ENCODE measurements around the gene FOXP2. TPM values are rescaled to one million over a fixed set of nuclear protein-coding genes. Genes with fewer than 3 reads are reported as not detected.

Gene FOXP2
- total and polyA plus RNA-seq, 10 of the 15 experiments (the other 5 are each of a cell fraction or from before 2014, with no cell fraction given) = 0.99 to 2.5 (median 1.8) TPM

- no peak overlapping the region for H3K9ac ChIP-seq (ENCODE audit: control insufficient read depth, insufficient read depth, low read length)
- H3K4me2 ChIP-seq (ENCODE audit: control insufficient read depth, insufficient read depth) = no peak overlapping the region
- H3K36me3 ChIP-seq (ENCODE audit: control insufficient read depth in 2 of 2, insufficient read depth in 2 of 2, low read length in 1 of 2) = no peaks in the 10 kb centered on the region
- H3K4me3 ChIP-seq = no peak overlapping the region
- H3K27ac ChIP-seq (ENCODE audit: control insufficient read depth, insufficient read depth) = no peak overlapping the region
- ATAC-seq = no peak
- no peaks in the 10 kb centered on the region for H4K20me1 ChIP-seq (ENCODE audit: control insufficient read depth, insufficient read depth)
- H3K27me3 ChIP-seq (replicated peaks in 1 of 2; ENCODE audit: control insufficient read depth in 2 of 2, insufficient read depth in 2 of 2, low read length in 1 of 2) = no peaks in the 10 kb centered on the region
- no peak overlapping the region for H2AFZ ChIP-seq (ENCODE audit: control insufficient read depth, low read depth, low read length)
- H3K9me3 ChIP-seq (replicated peaks; ENCODE audit: control insufficient read depth, insufficient read depth, low read length) = no peaks in the 10 kb centered on the region
- H3K4me1 ChIP-seq (ENCODE audit: control insufficient read depth, insufficient read depth, low read length) = no peaks in the 10 kb centered on the region
- no peaks in the 10 kb centered on the region for H3K79me2 ChIP-seq (ENCODE audit: control insufficient read depth, insufficient read depth, low read length)
- ChIA-PET POLR2A (no interaction called here), SMC1A (ENCODE audit: uncharacterized antibody, unreplicated experiment) (interaction anchor here (0.6 to 1.5 kb wide), 2 partner anchors 232 to 350 kb away, joined by 3 to 4 read pairs; no protein-coding TSS in a partner anchor), CTCF (interaction anchor here (0.6 kb wide), 1 partner anchor 121 kb away, joined by 4 read pairs; no protein-coding TSS in a partner anchor), RAD21 (ENCODE audit: unreplicated experiment) (no interaction called here)
- in situ Hi-C loops (cut with MboI) (no loop called here), intact Hi-C loops (cut with micrococcal nuclease; ENCODE audit: unreplicated experiment) (loop anchor here (5.0 to 10.0 kb wide), 2 partner anchors 101 to 404 kb away; no protein-coding TSS in a partner anchor)
- TF ChIP-seq ESRRA (IDR thresholded peaks at IDR 0.05; ENCODE audit: low read length) (no peak), RELA (IDR thresholded peaks at IDR 0.05; ENCODE audit: borderline replicate concordance, partially characterized antibody) (no peak), SREBF2 (IDR thresholded peaks at IDR 0.05; ENCODE audit: low read length) (no peak), CREB1 (IDR thresholded peaks at IDR 0.05; ENCODE audit: low read depth) (no peak), TARDBP (IDR thresholded peaks at IDR 0.05; ENCODE audit: borderline replicate concordance) (no peak), HSF1 (IDR thresholded peaks at IDR 0.05; ENCODE audit: low read depth, low read length) (no peak), PAX8 (IDR thresholded peaks at IDR 0.05) (no peak), SMAD1 (IDR thresholded peaks at IDR 0.05; ENCODE audit: low read depth, partially characterized antibody) (no peak), SP1 (IDR thresholded peaks at IDR 0.05; ENCODE audit: low read depth, low read length) (no peak), MYB (IDR thresholded peaks at IDR 0.05; ENCODE audit: borderline replicate concordance, low read depth, low read length) (no peak), WRNIP1 (IDR thresholded peaks at IDR 0.05; ENCODE audit: borderline replicate concordance, low read depth, low read length) (no peak), ZNF274 (IDR thresholded peaks at IDR 0.05; ENCODE audit: insufficient read depth, insufficient read length) (no peak), ZNF622 (IDR thresholded peaks at IDR 0.05) (no peak), POLR2AphosphoS2 (IDR thresholded peaks at IDR 0.05; ENCODE audit: low read depth, low read length) (no peak), HCFC1 (IDR thresholded peaks at IDR 0.05; ENCODE audit: low read length) (no peak), MTA2 (IDR thresholded peaks at IDR 0.05; ENCODE audit: low read depth) (no peak), SIX5 (IDR thresholded peaks at IDR 0.05; ENCODE audit: low read depth, low read length, severe bottlenecking) (no peak)
- 27% methylated on average over 5 of the region's 5 CpGs for WGBS (ENCODE audit: insufficient coverage, insufficient replicate concordance, low lambda C conversion rate, missing lambda C conversion rate)
- DNase-seq (ENCODE audit: low read depth, low spot score) = no peak
- FAIRE-seq = no peak
- no TSS peak for BruUV-seq (replicated peaks)
Measured at GRCh38 chr7:114431189-114431588, 16.6 kb downstream of the FOXP2 start.

Data from GM12878 (cell line).